Right cardiac atrium (tissue), 5 donors: ENCODE data around the gene ZFYVE19. TPM values are rescaled to one million over a fixed set of nuclear protein-coding genes. Genes with fewer than 3 reads are reported as not detected.

Experiments used
- polyA plus RNA-seq: library from polyadenylated mRNA; stranded (reverse); fragments of 200-250 nt; gene quantifications from one replicate; pipeline ENCODE4 v1.2.3, GENCODE V29; 2013
- total RNA-seq, 4 donors: library from RNA; stranded (reverse); fragmentation: NEBNext Ultra II Directional; extraction: Animal tissue kit (Norgen Biotek cat#: 25700); gene quantifications; one replicate each; pipeline ENCODE4 v1.2.1, GENCODE V29; 2021
- donor health status: healthy with polysubstance abuse.
- donor health status: DM: no; HTN: yes; CAD: no.
- donor health status: DM: no; HTN: no; CAD: no.
- donor health status: DM: no; HTN: yes; CAD: no; lungs with severe emphysema.
- donor health status: DM: yes; HTN: yes; CAD: no.

ZFYVE19 gene
- total and polyA plus RNA-seq, 5 donors, result 14.4 to 25.7 (median 18.3) TPM

Other genes starting within 250 kb of the ZFYVE19 start
- gene CCDC32, start 242.0 kb upstream of the ZFYVE19 start, total RNA-seq, result 10 to 100 TPM; 23.1 to 27.8 (median 24.7) TPM
- 33.7 TPM for gene CCDC32, start 242.0 kb upstream of the ZFYVE19 start, polyA plus RNA-seq
- 1 to 10 TPM; 8.0 to 9.7 (median 9.0) TPM for gene RPUSD2, start 237.8 kb upstream of the ZFYVE19 start, total RNA-seq
- 7.6 TPM for gene RPUSD2, start 237.8 kb upstream of the ZFYVE19 start, polyA plus RNA-seq
- gene KNL1, start 212.8 kb upstream of the ZFYVE19 start, total RNA-seq, result 1 to 10 TPM in 1 of 4 donors, under 1 TPM in 3; 0.39 to 1.6 (median 0.50) TPM
- gene KNL1, start 212.8 kb upstream of the ZFYVE19 start, polyA plus RNA-seq, result 0.14 TPM
- 1 to 10 TPM in 2 of 4 donors, under 1 TPM in 2; 0.20 to 1.4 (median 0.81) TPM for gene RAD51, start 111.9 kb upstream of the ZFYVE19 start, total RNA-seq
- 0.25 TPM for gene RAD51, start 111.9 kb upstream of the ZFYVE19 start, polyA plus RNA-seq
- 10 to 100 TPM; 15.4 to 21.0 (median 18.0) TPM for gene RMDN3, start 51.8 kb upstream of the ZFYVE19 start, total RNA-seq
- 17.6 TPM for gene RMDN3, start 51.8 kb upstream of the ZFYVE19 start, polyA plus RNA-seq
- gene GCHFR, start 43.0 kb upstream of the ZFYVE19 start, total RNA-seq, result 10 to 100 TPM in 1 of 4 donors, 1 to 10 TPM in 3; 6.1 to 11.5 (median 7.6) TPM
- 14.9 TPM for gene GCHFR, start 43.0 kb upstream of the ZFYVE19 start, polyA plus RNA-seq
- gene C15orf62, start 37.1 kb upstream of the ZFYVE19 start, total RNA-seq, result under 1 TPM; 0.17 to 0.41 (median 0.31) TPM
- gene C15orf62, start 37.1 kb upstream of the ZFYVE19 start, polyA plus RNA-seq, result 0.25 TPM
- 10 to 100 TPM; 17.1 to 19.6 (median 18.8) TPM for gene DNAJC17, start 384 bp downstream of the ZFYVE19 start, total RNA-seq
- gene DNAJC17, start 384 bp downstream of the ZFYVE19 start, polyA plus RNA-seq, result 30.6 TPM
- gene PPP1R14D, start 21.6 kb downstream of the ZFYVE19 start, total RNA-seq, result not detected
- not detected for gene PPP1R14D, start 21.6 kb downstream of the ZFYVE19 start, polyA plus RNA-seq
- 1 to 10 TPM in 1 of 4 donors, under 1 TPM in 3; 0.46 to 1.1 (median 0.66) TPM for gene SPINT1, start 37.0 kb downstream of the ZFYVE19 start, total RNA-seq
- gene SPINT1, start 37.0 kb downstream of the ZFYVE19 start, polyA plus RNA-seq, result 0.43 TPM
- not detected for gene RHOV, start 67.1 kb downstream of the ZFYVE19 start, total RNA-seq
- not detected for gene RHOV, start 67.1 kb downstream of the ZFYVE19 start, polyA plus RNA-seq
- gene VPS18, start 87.4 kb downstream of the ZFYVE19 start, total RNA-seq, result 10 to 100 TPM; 17.6 to 21.0 (median 19.4) TPM
- gene VPS18, start 87.4 kb downstream of the ZFYVE19 start, polyA plus RNA-seq, result 12.7 TPM
- 10 to 100 TPM in 1 of 4 donors, 1 to 10 TPM in 3; 5.9 to 14.4 (median 7.2) TPM for gene DLL4, start 122.3 kb downstream of the ZFYVE19 start, total RNA-seq
- gene DLL4, start 122.3 kb downstream of the ZFYVE19 start, polyA plus RNA-seq, result 7.2 TPM
- 1 to 10 TPM; 1.6 to 2.0 (median 1.7) TPM for gene CHAC1, start 146.4 kb downstream of the ZFYVE19 start, total RNA-seq
- 3.2 TPM for gene CHAC1, start 146.4 kb downstream of the ZFYVE19 start, polyA plus RNA-seq